NCI-H2029 (cell line): ENCODE data around the gene HNRNPLL.

Experiments used
- DNase-seq: peaks from one replicate; lab custom pipeline; 2025; lab: John Stamatoyannopoulos, UW

Gene HNRNPLL

GRCh38 chr2:38592951-38593350, 9.8 kb downstream of the HNRNPLL start:
- no peak for DNase-seq

GRCh38 chr2:38591152-38591551, 11.6 kb downstream of the HNRNPLL start:
- no peak for DNase-seq

GRCh38 chr2:38590053-38590452, 12.7 kb downstream of the HNRNPLL start:
- DNase-seq: no peak

- no peak for DNase-seq
Observed at GRCh38 chr2:38586931-38587330, 15.8 kb downstream of the HNRNPLL start.

GRCh38 chr2:38584881-38585280, 17.8 kb downstream of the HNRNPLL start:
- DNase-seq: no peak

GRCh38 chr2:38583994-38584393, 18.7 kb downstream of the HNRNPLL start:
- DNase-seq: no peak

GRCh38 chr2:38583524-38583923, 19.2 kb downstream of the HNRNPLL start:
- no peak for DNase-seq

GRCh38 chr2:38581193-38582147, 21.3 kb downstream of the HNRNPLL start:
- DNase-seq: peak; percentile 55

- DNase-seq: no peak
Observed at GRCh38 chr2:38580115-38580636, 22.6 kb downstream of the HNRNPLL start.

GRCh38 chr2:38578832-38579231, 23.9 kb downstream of the HNRNPLL start:
- DNase-seq: no peak

GRCh38 chr2:38574278-38574677, 28.4 kb downstream of the HNRNPLL start:
- DNase-seq: no peak

- no peak for DNase-seq
Observed at GRCh38 chr2:38572167-38572566, 30.6 kb downstream of the HNRNPLL start.

GRCh38 chr2:38571193-38571592, 31.5 kb downstream of the HNRNPLL start:
- no peak for DNase-seq

- DNase-seq: no peak
Observed at GRCh38 chr2:38568724-38569436, 33.8 kb downstream of the HNRNPLL start.

- no peak for DNase-seq
Observed at GRCh38 chr2:38565333-38565732, 37.4 kb downstream of the HNRNPLL start.

- no peak for DNase-seq
Observed at GRCh38 chr2:38561691-38562090, 41.0 kb downstream of the HNRNPLL start.

GRCh38 chr2:38560092-38560491, 42.6 kb downstream of the HNRNPLL start:
- DNase-seq: no peak

GRCh38 chr2:38557981-38558380, 44.7 kb downstream of the HNRNPLL start:
- no peak for DNase-seq

GRCh38 chr2:38557217-38557616, 45.5 kb downstream of the HNRNPLL start:
- no peak for DNase-seq

GRCh38 chr2:38556006-38556801, 46.5 kb downstream of the HNRNPLL start:
- no peak for DNase-seq

- no peak for DNase-seq
Observed at GRCh38 chr2:38554973-38555595, 47.6 kb downstream of the HNRNPLL start.

- DNase-seq: no peak
Observed at GRCh38 chr2:38553554-38553953, 49.2 kb downstream of the HNRNPLL start.
